HG02973 (cell line): Measurements from ENCODE around the gene MALAT1.

Experiments
- ATAC-seq: cut with Tn5 transposase; IDR thresholded peaks from one replicate; pipeline ENCODE4 v1.9.1; 2021; ENCODE audit warnings: moderate library complexity; ENCODE audit not compliant: unreplicated experiment

MALAT1 gene

DNA sequence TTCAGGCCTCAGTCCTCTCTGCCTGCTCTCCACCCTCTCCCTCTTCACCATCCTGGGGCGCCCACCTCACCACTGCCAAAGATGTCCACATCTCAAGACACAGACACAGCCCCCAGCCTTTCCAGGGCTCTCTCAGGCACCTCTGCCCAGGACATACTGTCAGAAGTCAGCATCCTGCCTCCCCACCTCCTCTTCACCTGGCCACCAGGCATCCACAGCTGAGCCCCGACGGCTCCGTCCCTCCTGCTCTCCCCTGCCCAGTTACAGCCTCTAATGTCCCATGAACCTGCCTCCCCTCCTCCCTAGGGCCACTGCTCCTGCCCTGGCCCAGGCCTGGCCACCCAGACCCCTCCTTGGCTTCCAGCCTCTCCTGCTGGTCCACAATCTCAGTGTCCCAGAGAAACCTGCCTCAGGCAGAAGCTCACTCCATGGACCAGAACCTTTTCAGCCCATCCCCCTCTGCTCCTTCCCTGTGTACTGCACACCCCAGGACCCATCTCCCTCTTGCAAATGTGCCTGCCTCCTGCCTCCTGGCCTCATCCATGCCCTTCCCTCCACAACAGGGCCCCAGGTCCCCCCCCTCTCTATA, 56.1 kb downstream of the MALAT1 start:
- ATAC-seq: no peak

DNA sequence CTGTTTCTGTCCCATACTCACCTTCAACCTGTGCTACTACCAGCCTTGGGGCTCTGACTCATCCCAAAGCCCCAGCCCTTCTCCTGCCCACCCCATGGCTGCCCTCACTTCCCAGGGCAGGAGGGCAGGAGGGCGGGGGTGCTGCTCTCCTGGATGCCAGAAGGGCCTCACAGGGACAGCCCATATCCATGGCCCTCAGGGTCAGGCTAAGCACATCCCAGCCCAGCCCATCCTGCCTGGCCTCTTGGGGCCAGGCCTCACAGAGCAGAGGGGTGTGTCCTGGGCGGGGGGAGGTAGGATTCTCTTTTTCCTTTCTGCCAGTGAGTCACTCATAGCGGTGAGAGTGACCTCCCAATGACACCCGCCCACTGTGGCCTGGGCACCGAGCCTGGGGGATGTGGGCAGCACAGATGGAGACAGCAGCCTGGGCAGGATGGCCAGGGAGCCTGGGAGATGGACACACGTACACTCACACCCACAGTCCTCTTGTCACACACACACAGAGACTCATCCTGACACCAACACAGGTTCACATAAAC, 56.9 kb downstream of the MALAT1 start:
- ATAC-seq: no peak
